Choroid plexus epithelial cell (primary cell): Measurements from ENCODE around the gene TTC3.

Experiments
- DNase-seq: peaks from one replicate; pipeline ENCODE4 v3.0.0-alpha.2; 2010; ENCODE audit warnings: low read depth
- H3K4me3 ChIP-seq: 2 replicates; pipeline ENCODE4 v1.5.1; 2011; ENCODE audit warnings: low read depth, mild to moderate bottlenecking, control low read depth, low read length, moderate library complexity
- TF ChIP-seq, protein P1 (sequence below): conservative IDR thresholded peaks from 2 replicates; pipeline ENCODE4 v1.5.1; 2011; ENCODE audit warnings: low read depth, mild to moderate bottlenecking, control low read depth, inconsistent platforms, low read length, moderate library complexity

The TTC3 gene

DNA sequence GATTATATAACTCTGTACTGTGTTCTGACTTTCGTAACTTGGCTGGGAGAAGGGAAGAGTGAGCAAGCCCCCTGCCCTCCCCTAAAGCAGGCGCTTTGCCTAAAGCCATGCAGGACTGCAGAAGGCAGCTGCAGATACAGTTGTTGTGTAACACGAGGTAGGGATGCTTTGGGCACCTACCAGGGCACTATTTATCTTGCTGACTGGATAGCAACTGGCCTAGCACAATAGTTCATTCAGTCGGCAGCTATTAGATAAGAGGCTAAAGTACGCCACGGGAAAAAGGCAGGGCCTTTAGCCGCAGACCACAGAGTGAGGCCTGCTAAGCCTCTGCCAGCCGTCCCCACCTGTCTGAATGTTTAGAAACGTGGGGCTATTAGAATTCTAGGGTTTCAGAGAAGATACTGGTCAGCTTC, 80.9 kb downstream of the TTC3 start:
- H3K4me3 ChIP-seq, result no peak overlapping the region
- TF ChIP-seq, protein P1, sequence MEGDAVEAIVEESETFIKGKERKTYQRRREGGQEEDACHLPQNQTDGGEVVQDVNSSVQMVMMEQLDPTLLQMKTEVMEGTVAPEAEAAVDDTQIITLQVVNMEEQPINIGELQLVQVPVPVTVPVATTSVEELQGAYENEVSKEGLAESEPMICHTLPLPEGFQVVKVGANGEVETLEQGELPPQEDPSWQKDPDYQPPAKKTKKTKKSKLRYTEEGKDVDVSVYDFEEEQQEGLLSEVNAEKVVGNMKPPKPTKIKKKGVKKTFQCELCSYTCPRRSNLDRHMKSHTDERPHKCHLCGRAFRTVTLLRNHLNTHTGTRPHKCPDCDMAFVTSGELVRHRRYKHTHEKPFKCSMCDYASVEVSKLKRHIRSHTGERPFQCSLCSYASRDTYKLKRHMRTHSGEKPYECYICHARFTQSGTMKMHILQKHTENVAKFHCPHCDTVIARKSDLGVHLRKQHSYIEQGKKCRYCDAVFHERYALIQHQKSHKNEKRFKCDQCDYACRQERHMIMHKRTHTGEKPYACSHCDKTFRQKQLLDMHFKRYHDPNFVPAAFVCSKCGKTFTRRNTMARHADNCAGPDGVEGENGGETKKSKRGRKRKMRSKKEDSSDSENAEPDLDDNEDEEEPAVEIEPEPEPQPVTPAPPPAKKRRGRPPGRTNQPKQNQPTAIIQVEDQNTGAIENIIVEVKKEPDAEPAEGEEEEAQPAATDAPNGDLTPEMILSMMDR, result no peak
- DNase-seq, result peak; percentile 27

DNA sequence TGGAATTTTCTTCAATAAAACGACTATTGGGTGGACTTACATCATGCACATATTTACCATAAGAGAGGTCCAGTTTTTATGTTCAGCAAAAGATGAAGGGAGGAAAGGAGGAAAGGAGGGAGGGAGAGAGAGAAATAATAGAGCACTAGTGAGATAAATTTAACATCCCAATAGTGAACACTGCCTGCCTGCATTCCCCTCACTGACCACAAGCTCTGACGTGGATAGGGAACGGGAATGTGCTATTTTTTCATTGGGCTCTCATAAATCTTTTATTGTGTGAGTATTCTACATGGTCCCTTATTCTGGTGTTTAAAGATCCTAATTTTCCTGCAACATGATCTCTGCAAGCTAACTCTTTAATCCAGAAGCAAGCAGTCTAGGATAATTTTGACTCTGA, 82.1 kb downstream of the TTC3 start:
- H3K4me3 ChIP-seq, result no peak overlapping the region
- DNase-seq, result no peak
- TF ChIP-seq, protein P1, result peak; percentile 14

DNA sequence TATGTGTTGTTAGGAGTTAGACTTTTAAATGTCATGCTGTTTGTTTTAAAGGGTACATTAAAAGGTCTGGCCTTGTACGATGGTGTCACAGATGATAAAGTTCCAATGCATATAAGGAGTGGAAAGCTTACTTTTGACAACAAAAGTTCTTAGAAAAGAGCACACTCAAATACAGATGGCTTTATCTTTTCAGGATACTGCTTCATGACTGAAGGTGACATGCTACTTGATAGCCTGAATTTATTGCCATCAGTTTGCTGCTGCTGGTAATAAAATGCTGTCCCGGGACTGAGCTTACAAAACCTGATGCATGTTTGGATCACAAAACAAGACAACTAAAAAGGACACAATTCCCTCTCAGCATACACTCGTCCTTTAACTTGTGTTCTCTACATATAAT, 84.9 kb downstream of the TTC3 start:
- TF ChIP-seq, protein P1, result no peak
- DNase-seq, result no peak
- H3K4me3 ChIP-seq, result no peak overlapping the region

GRCh38 chr21:37159053-37159776, 86.2 kb downstream of the TTC3 start:
- H3K4me3 ChIP-seq, result no peak overlapping the region
- TF ChIP-seq, protein P1, result no peak
- DNase-seq, result no peak

DNA sequence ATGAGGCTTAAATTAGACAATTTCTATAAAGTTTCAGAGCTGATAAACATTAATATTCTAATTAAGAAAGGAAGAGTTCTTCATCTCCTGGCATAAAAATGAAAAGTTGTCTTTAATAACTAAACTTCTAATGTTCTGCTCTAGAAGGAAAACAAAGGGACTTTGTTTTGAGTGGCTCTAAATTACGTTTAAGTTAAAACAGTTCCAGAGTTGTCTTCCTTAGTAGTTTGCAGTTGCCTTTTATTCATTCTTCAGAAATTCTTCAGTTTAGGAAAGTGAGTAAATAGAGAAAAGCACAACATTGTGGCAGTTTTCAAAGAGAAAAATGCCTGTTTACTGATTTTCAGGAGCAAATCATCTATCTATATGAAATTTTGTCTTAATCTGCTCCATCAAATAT, 86.9 kb downstream of the TTC3 start:
- no peak overlapping the region for H3K4me3 ChIP-seq
- no peak for DNase-seq
- TF ChIP-seq, protein P1, result no peak

DNA sequence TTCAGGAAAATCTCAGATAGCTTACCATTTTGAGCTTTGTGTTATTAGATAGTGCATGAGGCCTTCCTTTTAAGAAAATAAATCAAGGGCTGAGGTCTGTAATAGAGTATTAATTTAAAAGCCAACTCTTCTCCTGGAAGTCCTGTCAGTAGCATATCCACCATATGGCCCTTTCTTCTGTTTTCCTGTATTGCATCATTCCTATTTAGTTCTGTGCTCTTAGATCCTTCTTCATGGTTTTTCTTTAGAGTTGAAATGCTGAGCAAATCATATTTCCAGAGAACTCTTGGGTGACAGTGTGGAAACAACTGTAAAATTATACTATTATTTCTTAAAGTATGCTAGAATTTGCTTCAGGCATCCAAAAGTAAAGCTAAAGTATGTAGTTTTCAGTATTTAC, 91.7 kb downstream of the TTC3 start:
- DNase-seq, result peak; percentile 54
- no peak overlapping the region for H3K4me3 ChIP-seq
- TF ChIP-seq, protein P1, result no peak

DNA sequence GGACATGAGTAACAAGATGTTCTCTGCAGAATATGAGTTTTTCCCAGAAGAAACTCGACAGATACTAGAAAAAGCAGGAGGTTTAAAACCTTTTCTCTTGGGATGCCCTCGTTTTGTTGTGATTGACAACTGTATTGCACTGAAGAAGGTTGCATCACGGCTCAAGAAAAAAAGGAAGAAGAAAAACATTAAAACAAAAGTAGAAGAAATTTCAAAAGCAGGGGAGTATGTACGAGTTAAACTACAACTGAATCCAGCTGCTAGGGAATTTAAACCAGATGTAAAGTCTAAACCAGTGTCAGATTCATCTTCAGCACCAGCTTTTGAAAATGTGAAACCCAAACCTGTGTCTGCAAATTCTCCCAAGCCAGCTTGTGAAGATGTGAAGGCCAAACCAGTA, 92.5 kb downstream of the TTC3 start:
- DNase-seq, result no peak
- no peak overlapping the region for H3K4me3 ChIP-seq
- TF ChIP-seq, protein P1, result no peak
